KOPT-K1 (cell line): ENCODE results near the gene GNB1L.
A peak's percentile ranks its signal among the peaks of the same experiment; 100 is the strongest.

ENCODE experiments used
- H3K27ac ChIP-seq: fragments of 200-600 bp; sonication (generic); 2 replicates; pipeline ENCODE4 v1.5.1; 2016; ENCODE audit warnings: antibody characterized with exemption, mild to moderate bottlenecking, low read depth, low read length; ENCODE audit not compliant: poor library complexity, severe bottlenecking
- H3K36me3 ChIP-seq: fragments of 200-600 bp; sonication (generic); 2 replicates; pipeline ENCODE4 v1.5.1; 2017; ENCODE audit warnings: antibody characterized with exemption, mild to moderate bottlenecking, low read length, moderate library complexity; ENCODE audit not compliant: insufficient read depth
- H3K9me3 ChIP-seq: fragments of 200-600 bp; sonication (generic); 2 replicates; pipeline ENCODE4 v1.5.1; 2017; ENCODE audit warnings: antibody characterized with exemption, low read length, mild to moderate bottlenecking; ENCODE audit not compliant: insufficient read depth, poor library complexity, severe bottlenecking

GNB1L gene

GRCh38 chr22:19854778-19855503, at the start of gene GNB1L, which contains the start of gene RTL10:
GNB1L (minus strand) TSS chr22:19854874; CDS start chr22:19821355, 33,519 bp downstream.
RTL10 (minus strand) TSS chr22:19854874; CDS start chr22:19852261, 2,613 bp downstream.
- Histone ChIP-seq H3K36me3 (peaks cover 33% of the 10 kb centered on the region), H3K27ac (peak within 1 kb of the TSS; percentile 98), H3K9me3 (no peaks in the 10 kb centered on the region)

GRCh38 chr22:19904174-19904856, 49.6 kb upstream of the GNB1L start:
- Histone ChIP-seq H3K27ac (peak overlapping the region; percentile 28), H3K36me3 (no peaks in the 10 kb centered on the region), H3K9me3 (no peaks in the 10 kb centered on the region)

GRCh38 chr22:19903513-19903912, 48.8 kb upstream of the GNB1L start:
- Histone ChIP-seq H3K36me3 (no peaks in the 10 kb centered on the region), H3K27ac (peak overlapping the region; percentile 29), H3K9me3 (no peaks in the 10 kb centered on the region)

GRCh38 chr22:19903031-19903430, 48.4 kb upstream of the GNB1L start:
- H3K27ac ChIP-seq, result peak overlapping the region; percentile 29
- H3K9me3 ChIP-seq, result no peaks in the 10 kb centered on the region
- H3K36me3 ChIP-seq, result no peaks in the 10 kb centered on the region

GRCh38 chr22:19902245-19902715, 47.6 kb upstream of the GNB1L start:
- no peaks in the 10 kb centered on the region for H3K9me3 ChIP-seq
- peak overlapping the region; percentile 29 for H3K27ac ChIP-seq
- H3K36me3 ChIP-seq, result no peaks in the 10 kb centered on the region

- Histone ChIP-seq H3K9me3 (no peaks in the 10 kb centered on the region), H3K36me3 (no peaks in the 10 kb centered on the region), H3K27ac (peak overlapping the region; percentile 98)
These were observed 47.0 kb upstream of the GNB1L start for GRCh38 chr22:19901577-19902244.

- no peaks in the 10 kb centered on the region for H3K36me3 ChIP-seq
- H3K9me3 ChIP-seq, result no peaks in the 10 kb centered on the region
- H3K27ac ChIP-seq, result peak overlapping the region; percentile 98
These were observed 46.2 kb upstream of the GNB1L start for GRCh38 chr22:19900707-19901436.

- Histone ChIP-seq H3K9me3 (no peaks in the 10 kb centered on the region), H3K36me3 (no peaks in the 10 kb centered on the region), H3K27ac (peak overlapping the region; percentile 98)
These were observed 44.3 kb upstream of the GNB1L start for GRCh38 chr22:19898831-19899567.

GRCh38 chr22:19898145-19898544, 43.5 kb upstream of the GNB1L start:
- Histone ChIP-seq H3K27ac (peak overlapping the region; percentile 98), H3K9me3 (no peaks in the 10 kb centered on the region), H3K36me3 (no peaks in the 10 kb centered on the region)

GRCh38 chr22:19897726-19898125, 43.1 kb upstream of the GNB1L start:
- no peaks in the 10 kb centered on the region for H3K9me3 ChIP-seq
- peak overlapping the region; percentile 98 for H3K27ac ChIP-seq
- no peaks in the 10 kb centered on the region for H3K36me3 ChIP-seq

- Histone ChIP-seq H3K9me3 (no peaks in the 10 kb centered on the region), H3K27ac (peak overlapping the region; percentile 98)
These were observed 42.1 kb upstream of the GNB1L start for GRCh38 chr22:19896665-19897355.

GRCh38 chr22:19895160-19895849, 40.6 kb upstream of the GNB1L start:
- Histone ChIP-seq H3K27ac (peak overlapping the region; percentile 98), H3K36me3 (no peaks in the 10 kb centered on the region), H3K9me3 (no peaks in the 10 kb centered on the region)

More at GRCh38 chr22:19896665-19897355, 42.1 kb upstream of the GNB1L start:
- no peaks in the 10 kb centered on the region for H3K36me3 ChIP-seq

- no peaks in the 10 kb centered on the region for H3K36me3 ChIP-seq
- H3K9me3 ChIP-seq, result no peaks in the 10 kb centered on the region
- peak overlapping the region; percentile 98 for H3K27ac ChIP-seq
These were observed 38.7 kb upstream of the GNB1L start for GRCh38 chr22:19893363-19893762.
